ENCODE data around the gene CDK6.

CDK6 gene

DNA sequence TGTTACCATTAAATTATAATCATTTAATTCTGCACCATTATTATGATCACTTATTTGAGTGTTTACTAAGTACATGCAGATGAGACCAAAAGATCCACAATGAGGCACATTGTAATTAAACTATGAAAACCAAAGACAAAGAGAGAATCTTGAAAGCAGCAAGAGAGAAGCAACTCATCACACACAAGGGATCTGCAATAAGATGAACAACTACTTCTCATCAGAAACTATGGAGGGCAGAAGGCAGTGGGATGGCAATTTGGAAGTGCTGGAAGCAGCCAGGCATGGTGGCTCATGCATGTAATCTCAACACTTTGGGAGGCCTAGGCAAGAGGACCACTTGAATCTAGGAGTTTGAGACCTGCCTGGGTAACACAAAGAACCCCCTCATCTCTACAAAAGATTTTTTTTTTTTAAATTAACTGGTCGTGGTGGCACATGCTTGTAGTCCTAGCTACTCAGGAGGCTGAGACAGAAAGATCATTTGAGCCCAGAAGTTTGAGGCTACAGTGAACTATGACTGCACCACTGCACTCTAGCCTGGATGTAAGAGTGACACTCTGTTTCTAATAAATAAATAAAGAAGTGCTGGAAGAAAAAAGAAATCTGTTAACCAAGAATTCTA, 47.7 kb downstream of the CDK6 start:
- no peak for DNase-seq

DNA sequence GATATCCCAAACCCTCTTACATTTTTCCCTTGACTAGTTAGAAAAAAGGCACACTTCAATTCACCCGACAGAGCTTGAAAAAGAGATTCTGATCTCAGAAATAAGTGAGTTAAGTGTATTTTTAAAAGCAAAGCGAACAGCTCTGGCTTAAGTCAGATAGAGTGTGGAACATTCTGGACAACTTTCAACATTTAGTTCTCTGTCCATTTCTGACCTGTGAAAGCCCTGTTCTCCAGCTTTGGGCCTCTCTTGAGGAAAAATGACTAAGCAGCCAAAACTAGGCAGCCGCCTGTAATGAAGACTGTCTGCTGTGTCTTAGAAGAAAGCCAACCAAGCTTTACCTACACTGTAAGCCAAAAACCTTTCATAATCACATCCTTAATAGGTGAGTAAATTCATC, 50.5 kb downstream of the CDK6 start:
- DNase-seq = no peak

DNA sequence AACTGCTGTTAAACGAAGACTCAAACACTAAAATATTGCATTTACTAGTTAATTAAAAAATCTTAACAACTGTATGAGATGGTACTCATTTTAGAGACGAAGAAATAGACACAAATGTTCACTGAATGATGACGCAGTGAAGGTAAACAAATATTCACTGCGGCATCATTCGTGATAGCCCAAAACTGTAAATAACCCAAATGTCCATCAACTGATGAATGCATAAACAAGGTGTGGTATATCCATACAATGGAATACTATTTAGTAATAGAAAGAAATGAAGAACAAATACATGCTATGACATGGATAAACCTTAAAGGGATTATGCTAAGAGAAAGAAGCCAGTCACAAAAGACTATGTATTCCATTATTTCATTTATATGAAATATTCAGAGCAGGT, 51.4 kb downstream of the CDK6 start:
- no peak for DNase-seq

DNA sequence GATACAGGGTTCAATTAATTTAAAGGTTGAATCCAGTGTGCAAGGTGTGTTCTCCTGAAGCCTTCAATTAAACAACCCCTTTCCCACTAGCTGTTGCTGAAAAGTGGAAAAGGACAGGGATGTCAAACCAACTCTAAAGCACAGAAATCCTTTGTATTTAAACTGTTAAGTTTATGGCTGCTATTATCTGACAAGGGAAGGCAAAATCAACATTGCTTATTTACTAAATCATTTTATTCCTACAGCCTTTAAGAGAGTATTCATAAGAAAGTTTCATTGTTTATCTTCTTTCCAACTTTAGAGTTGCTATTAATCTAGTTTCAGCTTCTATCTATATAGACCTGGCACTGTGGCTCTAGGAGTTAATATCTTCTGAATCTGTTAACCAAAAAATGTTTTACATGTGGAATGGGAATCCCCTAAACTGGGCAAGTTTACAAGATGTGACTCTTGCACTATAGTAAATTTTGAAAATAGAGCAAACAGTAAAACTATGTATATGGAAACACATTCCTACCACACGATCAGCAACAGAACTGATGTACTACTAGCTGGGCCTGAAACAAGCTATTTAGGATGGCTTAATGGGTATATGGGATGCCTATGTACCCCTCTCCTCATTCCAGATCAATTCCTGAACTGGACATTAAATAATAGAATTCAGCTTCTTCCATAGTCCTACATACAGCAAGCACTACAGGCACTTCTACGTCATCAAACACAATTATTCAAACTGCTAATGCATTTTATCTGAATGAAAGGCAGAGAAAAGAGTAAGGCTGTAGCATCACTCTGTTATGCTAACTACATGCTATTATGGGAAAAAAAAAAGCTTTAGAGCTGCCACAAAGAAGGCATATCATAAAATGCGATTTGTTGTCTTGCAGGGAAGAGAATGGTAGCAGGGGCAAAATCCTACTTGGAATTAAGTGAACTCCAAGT, 52.8 kb downstream of the CDK6 start:
- DNase-seq = no peak

DNA sequence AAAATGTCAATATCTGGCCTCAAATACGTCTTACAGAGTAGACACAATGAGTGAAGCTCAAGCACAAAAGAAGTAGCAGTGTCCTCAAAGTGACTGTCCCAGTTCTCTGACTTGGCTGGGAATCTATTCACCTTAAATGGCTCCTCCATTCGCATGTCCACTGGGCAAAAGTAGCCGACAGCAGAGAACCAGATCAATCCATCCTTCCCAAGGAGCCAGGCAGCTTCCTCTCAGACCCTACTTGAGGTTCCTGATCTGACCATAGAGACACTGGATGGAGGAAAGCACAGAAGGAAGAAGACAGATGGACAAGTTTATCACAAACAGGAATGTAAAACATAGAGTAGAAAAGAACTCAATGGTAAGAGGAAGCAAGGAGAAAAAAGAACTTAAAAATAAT, 53.5 kb downstream of the CDK6 start:
- DNase-seq = no peak

- no peak for DNase-seq
Measured at GRCh38 chr7:92782236-92782635, 54.1 kb downstream of the CDK6 start.

DNA sequence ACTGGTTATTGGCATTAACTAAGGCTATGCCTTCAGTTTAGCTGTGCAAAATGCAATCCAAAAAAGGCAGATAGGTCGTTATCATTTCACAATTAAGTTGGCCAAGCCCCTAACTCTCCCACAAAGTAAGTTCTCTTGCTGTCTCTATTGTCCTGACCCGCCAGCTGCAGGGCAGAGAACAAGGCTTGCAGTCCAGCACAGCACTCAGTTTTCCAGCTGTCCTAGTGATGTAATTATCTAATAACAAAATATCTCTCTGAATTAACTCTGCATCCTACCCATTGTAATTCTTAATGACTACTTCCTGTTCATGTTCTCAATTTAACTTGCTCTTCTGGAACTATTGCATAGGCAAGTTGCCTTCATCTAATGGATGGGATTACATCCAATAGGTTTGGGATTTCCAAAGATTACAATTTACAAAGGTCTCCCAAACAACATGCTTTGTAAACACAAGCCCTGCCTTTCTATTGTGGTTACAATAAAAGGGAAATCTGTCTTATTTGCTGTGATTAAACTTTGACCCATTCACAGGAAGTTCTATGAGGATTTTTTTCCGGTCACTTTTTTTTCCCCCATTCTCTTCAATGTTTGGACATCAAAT, 55.2 kb downstream of the CDK6 start:
- peak; percentile 51 for DNase-seq

GRCh38 chr7:92778972-92779371, 57.4 kb downstream of the CDK6 start:
- DNase-seq = no peak

DNA sequence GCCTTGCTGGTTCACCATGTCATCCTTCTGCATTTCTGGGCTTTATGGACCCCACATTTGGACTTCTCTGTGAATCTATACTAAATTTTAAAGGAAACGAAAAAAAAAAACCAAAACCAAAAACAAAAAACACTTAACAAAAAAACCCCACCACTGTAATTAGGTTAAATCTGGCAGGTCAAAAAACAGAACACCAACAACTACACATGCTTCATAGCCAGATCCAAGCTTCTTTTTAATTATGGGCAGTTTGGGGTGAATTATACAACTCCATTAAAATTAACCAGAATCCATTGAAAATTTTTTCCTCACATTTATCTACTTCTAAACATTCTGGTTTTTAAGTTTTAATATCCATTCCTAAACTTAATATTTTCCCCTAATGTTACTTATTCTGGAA, 58.4 kb downstream of the CDK6 start:
- no peak for DNase-seq

GRCh38 chr7:92773808-92774207, 62.6 kb downstream of the CDK6 start:
- no peak for DNase-seq

GRCh38 chr7:92769844-92770243, 66.5 kb downstream of the CDK6 start:
- DNase-seq = no peak

- DNase-seq = no peak
Measured at GRCh38 chr7:92769394-92769699, 67.0 kb downstream of the CDK6 start.

DNA sequence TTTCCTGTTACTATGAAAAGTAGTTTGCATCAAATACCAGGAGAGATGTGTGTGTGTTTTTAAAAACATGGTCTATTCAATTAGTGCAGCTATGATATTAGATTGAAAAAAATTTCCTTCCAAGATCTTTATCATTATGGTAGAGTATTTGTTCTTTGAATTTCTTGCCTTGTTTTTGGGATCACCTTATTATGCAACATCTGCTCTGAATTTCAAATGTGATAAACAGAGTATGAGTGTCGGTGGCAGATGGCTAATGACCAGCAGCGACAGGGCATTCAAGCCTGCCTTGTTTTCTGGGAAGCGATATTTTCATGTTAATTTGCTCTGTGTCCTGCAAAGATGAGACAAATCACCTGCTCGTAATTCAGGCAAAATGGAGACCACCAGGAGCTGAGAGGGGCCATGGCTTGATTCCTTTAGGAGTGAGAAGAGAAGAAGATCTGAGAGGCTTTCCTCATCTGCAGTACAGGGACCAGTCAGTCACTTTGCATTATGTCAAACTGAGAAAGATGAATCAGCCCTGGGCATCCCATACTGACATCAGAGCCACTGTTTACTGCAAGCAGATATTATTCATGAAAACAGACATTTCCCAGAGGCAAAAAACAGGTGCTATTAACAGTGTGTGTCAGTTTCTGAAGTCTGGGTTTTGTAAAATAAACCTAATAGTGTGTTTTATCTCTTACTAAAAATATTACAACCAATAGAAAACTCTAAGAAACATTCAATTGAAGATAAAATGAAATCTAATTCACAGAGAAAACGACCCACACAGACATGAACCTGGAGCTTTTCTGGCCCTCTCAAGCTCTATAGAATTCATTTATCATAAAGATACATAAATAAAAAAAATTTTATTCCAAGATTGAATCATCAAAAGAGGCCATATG, 67.6 kb downstream of the CDK6 start:
- no peak for DNase-seq

DNA sequence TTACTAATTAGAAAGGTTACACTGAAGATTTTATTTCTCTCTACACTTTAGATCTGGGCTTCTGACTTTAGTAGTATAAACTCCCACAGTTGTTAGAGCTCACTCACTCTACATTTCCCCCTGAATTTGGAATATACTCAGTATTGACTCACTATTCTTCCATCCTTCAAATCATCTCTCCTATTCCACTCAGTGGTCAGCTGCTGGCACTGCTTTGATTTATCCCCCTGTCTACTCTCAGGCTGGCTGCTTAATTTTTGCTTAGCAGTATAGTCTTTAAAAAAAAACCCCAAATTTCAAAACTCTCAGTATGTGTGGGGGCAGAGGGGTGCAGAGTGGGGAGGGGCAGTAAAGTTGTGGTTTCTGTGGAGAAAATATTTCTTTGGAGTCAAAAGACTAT, 68.9 kb downstream of the CDK6 start:
- DNase-seq = no peak

DNA sequence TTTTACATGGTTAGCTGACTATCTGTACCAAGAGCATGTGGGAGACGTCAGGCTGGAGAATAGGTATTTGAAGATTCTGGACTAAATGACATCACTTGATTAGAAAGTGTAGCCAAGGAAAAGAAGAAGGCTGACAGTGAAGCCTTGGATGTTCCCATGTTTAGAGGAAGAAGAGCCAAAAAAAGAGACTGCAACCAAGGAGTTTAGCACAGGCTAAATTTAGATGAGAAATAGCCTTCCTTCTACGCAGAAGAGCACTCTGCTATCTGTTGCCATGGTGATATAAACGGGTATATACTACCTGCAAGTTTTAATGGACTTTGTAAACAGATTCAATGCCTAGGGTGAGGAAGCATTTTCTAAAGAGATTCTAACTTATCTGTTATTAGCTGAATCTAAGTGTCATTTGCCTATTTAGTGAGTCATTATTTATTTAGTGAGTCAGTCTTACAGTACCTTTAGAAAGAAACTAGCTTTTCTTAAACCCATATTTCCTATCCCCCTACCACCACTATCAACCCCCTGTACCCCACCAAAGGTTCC, 69.8 kb downstream of the CDK6 start:
- DNase-seq = no peak

- DNase-seq = no peak
Measured at GRCh38 chr7:92765725-92766124, 70.6 kb downstream of the CDK6 start.

DNA sequence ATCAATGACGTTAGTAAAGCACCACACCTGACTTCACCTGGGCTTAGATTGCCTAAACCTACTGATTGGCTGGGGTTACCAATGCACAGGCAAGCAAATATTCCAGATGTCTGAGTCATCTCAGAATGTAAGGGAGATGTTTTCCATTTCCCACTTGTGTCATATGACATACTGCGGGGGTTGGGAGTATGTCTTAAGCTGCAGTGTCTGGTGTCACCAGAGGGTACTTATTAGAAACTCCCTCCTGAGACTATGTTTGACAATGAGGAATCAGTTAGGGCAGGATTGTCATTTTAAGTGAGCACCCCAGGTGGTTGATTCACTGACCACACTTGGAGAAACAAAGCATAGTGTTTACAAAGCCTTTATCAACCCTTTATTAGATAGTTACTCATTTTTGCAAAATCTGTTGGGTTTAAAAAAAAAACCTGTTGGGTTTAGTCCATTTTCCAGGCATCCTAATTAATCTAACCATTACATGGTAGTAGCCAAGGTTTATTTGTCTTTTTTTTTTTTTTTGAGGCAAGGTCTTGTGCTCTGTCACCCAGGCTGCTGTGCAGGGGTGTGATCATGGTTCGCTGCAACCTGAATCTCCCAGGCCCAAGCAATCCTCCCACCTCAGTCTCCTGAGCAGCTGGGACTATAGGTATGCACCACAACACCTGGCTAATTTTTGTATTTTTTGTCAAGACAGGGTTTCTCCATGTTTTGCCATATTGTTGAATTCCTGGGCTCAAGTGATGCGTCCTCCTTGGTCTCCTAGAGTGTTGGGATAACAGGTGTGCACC, 72.5 kb downstream of the CDK6 start:
- no peak for DNase-seq

GRCh38 chr7:92762851-92763250, 73.5 kb downstream of the CDK6 start:
- no peak for DNase-seq

- DNase-seq = no peak
Measured at GRCh38 chr7:92761391-92762097, 74.8 kb downstream of the CDK6 start.

- no peak for DNase-seq
Measured at GRCh38 chr7:92758796-92759431, 77.5 kb downstream of the CDK6 start.
